ENCODE data around the gene BHLHE23.

Gene BHLHE23

DNA sequence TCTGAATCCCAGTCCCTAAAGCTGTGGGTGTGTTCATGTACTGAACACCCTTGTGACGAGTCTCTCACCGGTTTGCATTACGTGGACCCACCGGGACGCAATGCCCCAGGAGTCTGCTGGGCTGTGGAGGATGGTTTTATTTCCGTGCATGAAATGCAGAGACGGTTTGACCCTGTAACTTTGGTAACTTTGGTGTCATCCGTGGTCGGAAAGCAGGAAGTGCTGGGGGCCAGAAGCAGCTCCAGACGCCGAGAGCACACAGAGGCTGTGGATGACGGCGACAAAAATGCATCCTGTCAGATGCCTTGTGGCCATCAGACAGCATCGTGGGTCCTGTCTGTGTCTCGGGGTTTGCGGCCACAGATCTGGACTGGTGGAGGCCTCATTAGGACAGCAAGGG lies 7.2 kb downstream of the BHLHE23 start:
- intact Hi-C loops (cut with DNase I) = no loop called here
- DNase-seq = no peak

DNA sequence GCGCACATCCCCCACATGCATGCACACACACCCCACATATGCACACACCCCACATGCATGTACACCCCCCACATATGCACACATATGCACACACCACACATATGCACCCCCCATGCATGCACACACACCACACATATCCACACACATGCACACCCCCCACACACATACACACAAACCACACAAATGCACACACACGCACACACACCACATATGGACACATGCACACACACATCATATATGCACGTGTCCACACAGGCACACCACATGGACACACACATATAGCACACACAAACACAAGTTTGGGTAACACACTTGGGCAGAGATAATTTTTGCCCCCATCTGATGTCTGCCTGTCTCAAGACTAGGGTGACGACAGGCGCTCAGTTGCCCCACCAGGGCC lies 8.3 kb downstream of the BHLHE23 start:
- DNase-seq = no peak
- intact Hi-C loops (cut with DNase I) = no loop called here

DNA sequence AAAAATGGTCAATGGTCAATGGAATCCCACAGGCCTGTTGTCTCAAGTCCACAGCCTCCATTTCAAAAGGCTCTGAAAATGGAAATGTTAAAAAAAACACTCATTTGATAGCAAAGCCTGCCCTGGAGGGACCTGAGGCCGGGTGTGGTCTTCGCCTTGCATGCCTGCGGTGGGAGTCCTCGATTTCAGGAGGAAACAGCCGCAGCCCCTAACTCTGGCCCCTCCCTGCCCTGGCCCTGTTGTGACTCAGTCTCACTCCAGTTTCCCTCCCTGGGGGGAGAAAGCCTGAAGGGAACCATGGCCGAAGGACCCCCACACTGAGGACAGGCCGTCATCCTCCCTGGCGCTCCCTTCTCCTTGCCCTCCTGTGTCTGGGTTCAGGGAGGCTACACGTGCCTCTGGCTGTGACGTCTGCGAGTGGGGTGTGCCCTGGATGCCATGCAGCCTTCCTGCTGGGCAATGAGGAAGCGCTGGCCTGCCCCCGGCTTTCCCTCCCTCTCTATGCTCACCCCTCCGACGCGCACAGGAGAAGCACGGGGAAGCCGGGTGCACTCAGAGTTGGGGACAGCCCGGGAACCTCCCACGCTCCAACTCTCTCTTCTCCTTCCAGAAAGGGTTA lies 9.2 kb downstream of the BHLHE23 start:
- no peak for DNase-seq
- intact Hi-C loops (cut with DNase I) = no loop called here

DNA sequence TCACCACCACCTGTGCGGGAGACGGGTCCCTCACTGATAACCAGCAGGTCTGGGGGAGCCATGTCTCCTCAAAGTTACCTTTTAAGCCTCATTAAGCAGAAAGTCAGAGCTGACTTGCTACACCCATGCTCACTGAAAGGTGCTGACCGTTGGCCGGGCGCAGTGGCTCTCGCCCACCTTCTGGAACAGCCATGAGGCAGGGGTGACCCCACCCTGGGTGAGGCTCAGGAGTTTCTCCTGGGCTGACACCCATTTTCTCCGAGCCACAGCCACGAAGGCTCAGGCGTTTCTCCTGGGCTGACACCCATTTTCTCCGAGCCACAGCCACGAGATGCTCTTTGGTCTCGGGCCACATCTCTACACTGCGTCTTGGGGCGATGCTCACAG lies 10.2 kb downstream of the BHLHE23 start:
- no peak for DNase-seq
- intact Hi-C loops (cut with DNase I) = no loop called here

DNA sequence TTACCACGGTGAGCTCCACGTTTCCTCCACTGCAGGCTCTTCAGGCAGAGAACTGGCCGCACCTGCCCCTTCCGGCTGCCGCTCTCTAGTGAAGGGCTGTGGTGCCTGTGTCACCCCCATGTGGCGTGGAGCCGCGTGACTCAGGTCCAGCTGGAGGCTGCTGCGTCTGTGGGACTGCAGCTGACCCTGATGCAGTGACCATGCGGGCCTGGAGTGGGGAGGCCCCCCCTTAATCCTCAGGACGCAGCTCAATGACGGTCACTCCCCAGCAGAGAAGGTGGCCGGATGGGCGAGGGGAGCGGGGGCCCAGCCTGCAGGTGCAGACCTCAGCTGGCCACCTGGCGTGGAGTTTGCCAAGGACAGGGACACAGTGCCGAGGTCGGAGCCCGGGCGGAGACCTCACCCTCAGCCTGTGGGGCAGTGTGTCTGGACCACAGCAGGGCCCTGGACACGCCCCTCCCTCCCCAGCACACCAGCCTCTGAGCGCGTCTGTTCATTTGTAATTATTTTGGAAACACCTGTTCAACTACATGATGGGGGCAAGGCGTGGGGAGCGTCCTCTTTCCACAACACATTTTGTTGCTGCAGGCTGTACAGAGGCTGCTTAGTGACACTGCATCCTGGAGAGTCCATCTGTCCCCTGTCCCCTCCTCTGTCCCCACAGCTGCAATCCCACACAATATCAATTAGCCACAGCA lies 10.7 kb downstream of the BHLHE23 start:
- intact Hi-C loops (cut with DNase I) = no loop called here
- no peak for DNase-seq

DNA sequence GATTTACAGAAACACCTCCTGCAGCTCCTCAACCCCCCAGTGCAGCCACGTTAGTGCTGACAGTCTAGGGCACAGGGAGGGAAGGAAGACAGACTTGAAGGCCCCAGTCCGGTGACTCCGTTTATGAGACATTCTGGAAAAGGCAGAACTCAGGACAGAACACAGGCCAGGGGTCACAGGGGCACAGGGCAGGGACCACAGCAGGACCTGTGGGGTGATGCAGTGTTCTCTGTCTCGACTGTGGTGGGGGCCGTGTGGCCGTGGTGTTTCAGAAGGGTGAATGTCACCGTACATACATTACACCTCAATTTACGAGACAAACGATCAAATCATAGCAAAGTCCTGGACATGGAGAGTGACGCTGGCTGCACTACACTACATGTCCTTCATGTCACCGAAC lies 11.3 kb downstream of the BHLHE23 start:
- intact Hi-C loops (cut with DNase I) = no loop called here
- no peak for DNase-seq

DNA sequence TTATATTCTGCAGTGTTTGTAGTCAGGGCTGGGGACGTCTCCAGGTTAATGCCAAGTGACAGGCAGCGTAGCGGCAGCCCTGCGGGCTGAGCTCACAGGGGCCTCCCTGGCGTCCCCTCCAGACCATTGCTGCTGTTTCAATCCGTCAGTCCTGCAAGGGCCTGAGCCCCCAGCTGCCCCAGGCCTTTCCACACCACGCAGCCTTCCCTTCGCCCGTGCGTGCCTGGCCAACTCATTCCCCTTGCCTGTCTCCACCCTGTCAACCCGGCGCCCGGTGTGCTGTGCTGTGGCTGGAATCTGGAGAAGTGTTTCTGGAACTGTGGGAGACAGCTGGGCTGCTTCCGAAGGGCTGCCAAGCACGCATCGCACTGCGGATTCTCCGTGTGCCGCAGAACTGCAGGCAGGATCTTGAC lies 11.9 kb downstream of the BHLHE23 start:
- no peak for DNase-seq
- intact Hi-C loops (cut with DNase I) = no loop called here

DNA sequence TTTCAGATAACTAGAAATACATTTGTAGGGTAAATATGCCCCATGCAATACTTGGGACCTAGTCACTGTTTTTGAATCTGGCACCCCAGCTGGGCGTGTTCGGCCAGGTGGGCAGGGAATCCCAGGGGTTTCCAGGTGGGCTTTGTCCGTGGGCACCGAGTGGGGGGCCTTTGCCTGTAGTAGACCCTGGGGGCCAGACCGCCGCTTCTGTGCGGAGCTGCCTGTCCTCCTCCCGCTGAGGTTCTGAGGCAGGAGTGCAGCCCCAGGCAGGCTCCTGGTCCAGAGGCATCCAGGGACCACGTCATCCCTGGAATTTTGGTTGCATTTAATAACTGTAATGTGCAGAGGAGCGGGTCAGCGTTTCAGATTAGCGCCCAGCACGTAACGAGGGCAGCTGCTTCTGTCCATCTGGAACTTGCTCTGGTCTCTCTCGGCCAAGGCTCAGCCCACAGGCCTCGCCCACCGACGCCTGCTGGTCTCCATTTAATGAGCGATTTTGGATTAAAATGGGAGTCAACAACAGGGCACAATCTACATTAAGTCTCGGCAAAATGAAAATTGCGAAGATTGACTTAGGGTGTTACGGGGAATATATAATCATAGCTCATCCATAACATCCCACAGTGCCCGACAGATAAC lies 12.8 kb downstream of the BHLHE23 start:
- DNase-seq = no peak

DNA sequence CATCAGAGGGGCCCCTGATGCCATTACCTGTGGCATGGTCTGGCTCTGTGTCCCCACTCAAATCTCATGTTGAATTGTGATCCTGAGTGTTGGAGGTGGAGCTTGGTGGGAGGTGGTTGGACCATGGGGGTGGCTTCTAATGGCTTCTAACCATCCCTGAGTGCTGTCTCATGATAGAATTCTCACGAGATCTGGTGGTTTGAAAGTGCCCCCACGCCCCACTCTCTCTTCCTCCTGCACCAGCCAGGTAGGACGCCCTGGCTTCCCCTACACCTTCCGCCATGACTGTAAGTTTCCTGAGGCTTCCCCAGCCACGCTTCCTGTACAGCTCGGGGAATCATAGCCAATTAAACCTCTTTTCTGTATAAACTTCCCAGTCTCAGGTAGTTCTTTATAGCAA lies 14.9 kb downstream of the BHLHE23 start:
- intact Hi-C loops (cut with DNase I) = no loop called here
- DNase-seq = no peak

More for the DNA sequence above, 12.8 kb downstream of the BHLHE23 start:
- intact Hi-C loops (cut with DNase I) = no loop called here

DNA sequence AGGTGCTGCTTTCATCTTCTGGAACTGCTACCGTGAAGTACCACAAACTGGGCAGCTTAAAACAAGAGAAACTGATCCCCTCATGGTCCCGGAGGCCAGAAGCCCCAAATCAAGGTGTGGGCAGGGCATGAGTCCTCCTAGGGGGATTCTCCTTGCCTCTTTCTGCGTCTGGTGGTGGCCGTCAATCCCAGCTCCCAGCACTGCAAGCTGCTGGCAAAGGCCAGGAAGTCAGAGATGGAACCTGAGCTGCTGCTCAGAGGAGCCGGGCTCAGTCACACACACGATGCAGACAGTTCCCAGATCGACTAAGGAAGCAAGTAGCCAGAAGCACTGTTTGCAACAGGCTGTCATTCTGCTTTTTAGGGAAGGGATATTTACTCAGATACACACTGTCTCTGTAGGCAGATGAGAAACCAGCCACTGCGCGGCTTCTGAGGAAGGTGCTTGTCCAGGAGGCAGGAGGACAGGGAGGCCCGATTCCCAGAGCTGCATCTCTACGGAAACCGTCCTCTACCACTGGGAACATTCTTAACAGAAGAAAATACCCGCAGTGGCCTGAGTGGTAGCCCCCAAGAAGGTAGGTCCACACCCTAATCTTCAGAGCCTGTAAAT lies 15.5 kb downstream of the BHLHE23 start:
- intact Hi-C loops (cut with DNase I) = no loop called here
- no peak for DNase-seq

DNA sequence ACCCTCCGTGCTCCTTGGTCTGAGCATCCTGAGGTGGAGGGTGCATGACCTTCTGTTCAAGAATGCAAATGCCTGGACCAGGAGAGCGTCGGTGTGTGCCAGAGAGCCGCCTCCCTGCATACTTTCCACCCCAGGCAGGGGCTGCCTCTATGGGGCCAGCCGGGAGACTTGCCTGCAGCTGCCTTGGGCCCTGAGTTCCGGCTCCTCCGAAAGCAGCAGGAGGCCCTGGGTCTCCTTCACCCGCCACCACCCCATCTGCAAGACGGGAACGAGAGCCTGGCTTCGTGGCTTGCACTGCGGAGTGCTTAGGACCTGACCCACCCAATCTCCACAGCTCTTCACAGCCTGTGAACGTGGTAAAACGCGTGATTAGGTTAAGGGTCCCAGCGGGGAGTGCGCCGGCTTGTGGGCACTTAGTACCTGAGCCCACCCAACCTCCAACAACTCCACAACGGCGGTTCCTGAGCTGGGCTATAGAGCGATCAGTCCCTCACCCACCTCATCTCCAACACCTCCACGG lies 16.4 kb downstream of the BHLHE23 start:
- intact Hi-C loops (cut with DNase I) = no loop called here

DNA sequence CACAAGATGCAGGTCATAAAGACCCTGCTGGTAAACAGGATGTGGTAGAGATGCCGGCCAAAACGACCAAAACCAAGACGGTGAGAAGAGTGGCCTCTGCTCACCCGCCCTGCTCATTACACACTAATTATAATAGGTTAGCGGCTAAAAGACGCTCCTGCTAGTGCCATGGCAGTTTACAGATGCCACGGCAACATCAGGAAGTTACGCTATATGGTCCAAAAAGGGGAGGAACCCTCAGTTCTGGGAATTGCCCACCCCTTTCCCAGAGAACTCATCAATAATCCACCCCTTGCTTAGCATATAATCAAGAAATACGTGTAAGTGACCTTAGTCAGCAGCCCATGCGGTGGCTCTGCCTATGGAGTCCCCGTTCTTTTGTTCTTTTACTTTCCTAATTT lies 17.6 kb downstream of the BHLHE23 start:
- intact Hi-C loops (cut with DNase I) = no loop called here
- no peak for DNase-seq

More for the DNA sequence above, 16.4 kb downstream of the BHLHE23 start:
- DNase-seq = no peak

DNA sequence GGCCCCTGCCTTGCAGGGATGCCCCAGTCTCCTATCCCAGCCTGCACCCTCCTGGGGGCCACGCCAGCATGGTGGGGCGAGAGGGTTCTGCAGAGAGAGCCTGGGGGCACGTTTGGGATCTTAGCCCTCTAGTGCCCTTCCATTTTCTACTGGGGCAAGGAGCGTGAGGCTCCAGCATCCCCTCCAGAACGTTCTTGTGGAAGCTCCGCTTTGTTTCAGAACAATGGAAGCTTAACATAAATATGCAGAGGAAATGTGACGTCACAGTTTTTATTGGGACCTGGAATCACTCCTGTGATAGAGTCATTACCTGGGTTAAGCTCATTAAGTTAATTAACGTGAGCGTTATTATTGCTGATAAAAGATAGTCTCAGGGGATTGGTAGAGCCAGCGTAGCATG lies 19.6 kb downstream of the BHLHE23 start:
- no peak for DNase-seq
- intact Hi-C loops (cut with DNase I) = no loop called here

DNA sequence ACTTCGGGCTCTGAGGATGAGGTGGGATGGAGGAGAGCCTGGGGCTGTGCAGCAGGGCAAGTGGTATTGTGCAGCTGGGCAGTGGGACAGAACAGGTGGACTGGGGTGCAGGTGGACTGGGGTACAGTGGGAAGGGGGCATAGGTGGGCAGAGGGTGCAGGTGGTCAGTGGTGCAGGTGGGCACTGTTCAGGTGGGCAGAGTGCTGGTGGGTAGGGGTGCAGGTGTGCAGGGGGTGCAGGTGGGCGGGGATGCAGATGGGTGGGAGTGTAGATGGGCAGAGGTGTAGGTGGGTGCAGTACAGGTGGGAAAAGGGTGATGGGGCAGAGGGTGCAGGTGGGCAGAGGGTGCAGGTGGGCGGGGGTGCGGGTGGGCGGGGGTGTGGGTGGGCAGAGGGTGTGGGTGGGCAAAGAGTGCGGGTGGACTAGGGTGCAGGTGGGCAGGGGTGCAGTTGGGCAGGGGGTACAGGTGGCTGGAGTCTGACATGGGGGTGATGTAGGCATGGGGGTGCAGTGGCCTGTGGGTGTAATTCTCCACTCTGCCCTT lies 20.4 kb downstream of the BHLHE23 start:
- intact Hi-C loops (cut with DNase I) = no loop called here
- no peak for DNase-seq

DNA sequence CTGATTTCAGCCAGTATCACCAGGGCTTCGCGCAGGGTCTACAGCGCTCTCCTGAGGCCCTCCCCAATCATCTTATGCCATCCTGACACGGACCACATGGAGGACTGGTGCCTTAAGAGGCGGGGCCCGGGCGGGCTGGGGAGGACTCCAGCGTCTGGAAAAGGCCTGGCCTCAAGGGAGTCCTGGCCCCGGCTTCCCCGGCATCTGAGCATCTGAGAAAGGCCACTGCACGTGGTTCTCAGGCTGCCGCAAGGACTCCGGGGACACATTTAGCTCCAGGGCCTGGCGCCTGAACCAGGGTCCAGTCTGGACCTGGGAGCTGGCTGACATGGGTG lies 21.4 kb downstream of the BHLHE23 start:
- intact Hi-C loops (cut with DNase I) = no loop called here
- DNase-seq = no peak

DNA sequence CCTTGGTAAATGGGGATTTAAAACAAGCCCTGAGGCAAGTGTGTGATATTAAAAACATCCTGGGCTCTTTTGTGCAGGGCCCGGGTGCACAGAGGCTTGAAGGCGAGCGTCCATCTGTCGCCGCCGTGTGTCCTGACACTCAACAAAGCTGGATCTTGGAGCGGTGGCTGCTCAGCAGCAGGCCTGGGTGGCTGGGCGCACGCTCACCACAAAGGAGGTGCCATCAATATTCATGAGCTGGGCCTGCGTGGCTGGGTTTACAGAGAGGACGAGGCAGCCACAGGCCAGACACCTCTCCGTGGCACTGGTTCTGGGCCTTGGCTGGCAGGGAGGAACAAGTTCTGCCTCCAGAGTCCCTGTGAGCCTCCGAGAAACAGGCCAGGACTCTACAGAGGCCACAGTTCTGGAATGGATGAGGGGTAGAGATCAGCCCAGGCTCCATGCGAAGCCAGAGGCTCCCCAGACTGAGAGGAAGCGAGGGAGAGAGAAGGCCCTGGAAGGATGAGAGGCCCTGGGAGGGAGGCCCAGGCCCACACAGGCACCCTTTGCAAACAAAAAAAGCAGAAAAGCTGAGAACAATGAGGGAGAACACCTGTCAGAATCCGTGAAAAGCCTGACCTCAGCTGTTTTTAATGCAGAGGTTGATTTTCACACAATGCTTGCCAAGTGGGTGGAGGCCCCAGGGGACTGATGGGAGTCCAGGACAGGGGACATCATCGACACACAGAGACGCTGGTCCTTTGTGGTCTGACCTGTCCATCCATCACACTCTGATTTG lies 21.9 kb downstream of the BHLHE23 start:
- DNase-seq = peak in 36 of 42 donors; percentile 13 to 64 (median 41)
- intact Hi-C loops (cut with DNase I) = no loop called here

DNA sequence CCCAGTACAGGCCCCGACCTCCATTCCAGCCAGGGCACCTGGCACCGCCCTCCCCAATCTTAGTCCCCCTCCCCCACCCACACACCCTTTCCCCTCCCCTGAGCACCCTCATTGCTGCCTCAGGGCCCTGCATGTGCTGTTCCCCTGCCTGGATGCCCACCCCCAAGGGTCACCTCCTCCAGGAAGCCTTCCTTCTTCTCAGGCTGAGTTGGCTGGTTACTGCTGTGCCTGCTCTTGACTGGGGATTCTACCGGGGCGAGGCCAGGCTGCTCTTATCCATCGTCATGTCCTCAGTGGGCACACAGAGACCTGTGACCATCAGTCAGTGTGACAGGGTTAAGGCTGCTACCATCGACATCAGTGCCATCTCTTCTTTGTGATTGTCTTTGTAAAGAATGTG lies 23.6 kb downstream of the BHLHE23 start:
- intact Hi-C loops (cut with DNase I) = no loop called here
- no peak for DNase-seq

DNA sequence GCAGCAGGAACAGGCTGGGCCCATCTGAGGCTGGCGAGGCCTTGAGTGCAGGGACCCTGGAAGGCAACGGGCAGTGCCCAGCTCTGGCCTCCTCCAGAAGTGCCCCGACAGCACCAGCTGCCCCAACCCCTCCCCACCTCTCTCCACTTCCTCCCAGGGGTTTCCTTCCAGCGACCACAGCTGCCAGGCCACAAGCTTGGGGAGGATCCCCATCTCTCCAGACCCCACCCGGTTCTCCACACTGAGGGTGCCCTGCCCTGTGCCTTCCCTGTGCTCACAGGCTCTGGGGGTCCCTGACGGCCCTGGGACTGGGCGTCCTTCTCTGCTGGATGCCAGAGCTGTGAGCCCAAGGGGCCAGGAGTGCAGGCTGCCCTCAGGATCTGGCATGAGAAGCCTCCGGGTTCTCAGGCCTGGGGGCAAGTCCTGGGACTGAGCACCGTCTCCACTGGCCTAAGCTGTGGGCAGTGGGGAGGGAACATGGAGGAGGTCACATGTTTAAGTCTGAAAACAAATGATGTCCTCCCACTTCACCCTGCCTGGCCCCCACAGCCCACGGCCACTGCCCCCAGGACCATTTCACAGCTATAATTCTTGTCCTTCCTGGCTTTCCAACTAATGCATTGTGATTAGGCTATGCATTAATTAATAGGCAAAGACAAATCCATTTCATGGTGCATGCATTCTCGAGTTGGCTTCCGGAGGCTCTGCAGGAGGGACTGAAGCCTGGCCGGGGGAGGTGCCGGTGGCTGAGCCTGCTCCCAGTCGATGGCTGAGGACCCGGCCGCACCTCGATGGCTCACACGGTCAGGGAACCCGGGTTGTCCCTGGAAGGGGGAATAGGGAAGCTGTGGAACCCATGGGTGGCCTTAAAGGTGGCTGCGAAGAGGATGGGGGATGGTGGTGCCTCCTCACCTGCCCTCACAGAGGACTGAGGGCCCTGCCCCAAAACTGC lies 24.4 kb downstream of the BHLHE23 start:
- intact Hi-C loops (cut with DNase I) = no loop called here
- no peak for DNase-seq
